Measurements from ENCODE around the gene CMTM7. TPM values are rescaled to one million over a fixed set of nuclear protein-coding genes. Genes with fewer than 3 reads are reported as not detected.

The CMTM7 gene
- total RNA-seq, 1 experiment from 2014 or later = 12.3 TPM

Other genes starting within 250 kb of the CMTM7 start
- gene CMTM8, start 153.2 kb upstream of the CMTM7 start, total RNA-seq (2014; rRNA removed; shearing (Covaris generic)) = 4.9 and 6.0 TPM in 2 replicates
- gene CMTM6, start 111.0 kb downstream of the CMTM7 start, total RNA-seq (2014; rRNA removed; shearing (Covaris generic)) = 33.2 and 34.6 TPM in 2 replicates
- 56.0 and 65.5 TPM in 2 replicates for gene DYNC1LI1, start 179.0 kb downstream of the CMTM7 start, total RNA-seq (2014; rRNA removed; shearing (Covaris generic))

Measured in NCI-H460 (cell line).